SK-N-SH (cell line): ENCODE results near the gene IL17A.

ENCODE experiments used
- ELF1 ChIP-seq: IDR thresholded peaks from 2 replicates; pipeline ENCODE4 v1.4.0; 2012
- FOXM1 ChIP-seq: IDR thresholded peaks from 2 replicates; pipeline ENCODE4 v1.4.0; 2012; ENCODE audit warnings: low read depth, mild to moderate bottlenecking
- MXI1 ChIP-seq: IDR thresholded peaks from 2 replicates; pipeline ENCODE4 v1.6.1; 2012; ENCODE audit warnings: mild to moderate bottlenecking, low read depth, low read length, improper control_type of control experiment
- POLR2AphosphoS5 ChIP-seq: IDR thresholded peaks from 2 replicates; pipeline ENCODE4 v1.6.1; 2012; ENCODE audit warnings: low read depth, low read length
- TF ChIP-seq, protein P1 (sequence below): IDR thresholded peaks from 2 replicates; pipeline ENCODE4 v1.6.1; 2012; ENCODE audit warnings: mild to moderate bottlenecking, low read depth, low read length, moderate library complexity
- TF ChIP-seq, protein P2 (sequence below): fragments of 200-600 bp; sonication (generic); IDR thresholded peaks from 2 replicates; pipeline ENCODE4 v1.6.1; 2017; ENCODE audit warnings: antibody characterized with exemption, mild to moderate bottlenecking, moderate library complexity
- TF ChIP-seq, protein P3 (sequence below): IDR thresholded peaks from 2 replicates; pipeline ENCODE4 v1.4.0; 2012; ENCODE audit warnings: low read depth

DNA sequence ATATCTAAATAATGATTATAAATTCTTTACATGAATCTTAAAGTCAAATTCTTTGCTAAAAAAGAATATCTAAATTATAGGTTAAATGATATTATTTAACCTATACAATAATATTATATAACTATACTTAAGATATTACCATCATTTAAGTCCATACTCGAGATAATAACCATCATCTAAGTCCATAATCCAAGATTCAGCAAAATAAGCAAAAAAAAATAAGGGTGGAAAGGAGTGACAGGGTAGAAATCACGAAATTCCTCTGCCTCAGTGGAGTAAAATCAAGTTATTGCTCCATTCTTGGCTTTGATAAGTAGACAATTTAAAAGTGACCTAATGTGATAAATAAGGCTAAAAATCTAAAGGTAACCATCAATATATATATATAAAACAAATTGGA, 9.7 kb downstream of the IL17A start:
- TF ChIP-seq POLR2AphosphoS5 (no peak), FOXM1 (no peak), MXI1 (no peak), ELF1 (no peak)
- TF ChIP-seq, protein P1, sequence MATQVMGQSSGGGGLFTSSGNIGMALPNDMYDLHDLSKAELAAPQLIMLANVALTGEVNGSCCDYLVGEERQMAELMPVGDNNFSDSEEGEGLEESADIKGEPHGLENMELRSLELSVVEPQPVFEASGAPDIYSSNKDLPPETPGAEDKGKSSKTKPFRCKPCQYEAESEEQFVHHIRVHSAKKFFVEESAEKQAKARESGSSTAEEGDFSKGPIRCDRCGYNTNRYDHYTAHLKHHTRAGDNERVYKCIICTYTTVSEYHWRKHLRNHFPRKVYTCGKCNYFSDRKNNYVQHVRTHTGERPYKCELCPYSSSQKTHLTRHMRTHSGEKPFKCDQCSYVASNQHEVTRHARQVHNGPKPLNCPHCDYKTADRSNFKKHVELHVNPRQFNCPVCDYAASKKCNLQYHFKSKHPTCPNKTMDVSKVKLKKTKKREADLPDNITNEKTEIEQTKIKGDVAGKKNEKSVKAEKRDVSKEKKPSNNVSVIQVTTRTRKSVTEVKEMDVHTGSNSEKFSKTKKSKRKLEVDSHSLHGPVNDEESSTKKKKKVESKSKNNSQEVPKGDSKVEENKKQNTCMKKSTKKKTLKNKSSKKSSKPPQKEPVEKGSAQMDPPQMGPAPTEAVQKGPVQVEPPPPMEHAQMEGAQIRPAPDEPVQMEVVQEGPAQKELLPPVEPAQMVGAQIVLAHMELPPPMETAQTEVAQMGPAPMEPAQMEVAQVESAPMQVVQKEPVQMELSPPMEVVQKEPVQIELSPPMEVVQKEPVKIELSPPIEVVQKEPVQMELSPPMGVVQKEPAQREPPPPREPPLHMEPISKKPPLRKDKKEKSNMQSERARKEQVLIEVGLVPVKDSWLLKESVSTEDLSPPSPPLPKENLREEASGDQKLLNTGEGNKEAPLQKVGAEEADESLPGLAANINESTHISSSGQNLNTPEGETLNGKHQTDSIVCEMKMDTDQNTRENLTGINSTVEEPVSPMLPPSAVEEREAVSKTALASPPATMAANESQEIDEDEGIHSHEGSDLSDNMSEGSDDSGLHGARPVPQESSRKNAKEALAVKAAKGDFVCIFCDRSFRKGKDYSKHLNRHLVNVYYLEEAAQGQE = no peak
- TF ChIP-seq, protein P2, sequence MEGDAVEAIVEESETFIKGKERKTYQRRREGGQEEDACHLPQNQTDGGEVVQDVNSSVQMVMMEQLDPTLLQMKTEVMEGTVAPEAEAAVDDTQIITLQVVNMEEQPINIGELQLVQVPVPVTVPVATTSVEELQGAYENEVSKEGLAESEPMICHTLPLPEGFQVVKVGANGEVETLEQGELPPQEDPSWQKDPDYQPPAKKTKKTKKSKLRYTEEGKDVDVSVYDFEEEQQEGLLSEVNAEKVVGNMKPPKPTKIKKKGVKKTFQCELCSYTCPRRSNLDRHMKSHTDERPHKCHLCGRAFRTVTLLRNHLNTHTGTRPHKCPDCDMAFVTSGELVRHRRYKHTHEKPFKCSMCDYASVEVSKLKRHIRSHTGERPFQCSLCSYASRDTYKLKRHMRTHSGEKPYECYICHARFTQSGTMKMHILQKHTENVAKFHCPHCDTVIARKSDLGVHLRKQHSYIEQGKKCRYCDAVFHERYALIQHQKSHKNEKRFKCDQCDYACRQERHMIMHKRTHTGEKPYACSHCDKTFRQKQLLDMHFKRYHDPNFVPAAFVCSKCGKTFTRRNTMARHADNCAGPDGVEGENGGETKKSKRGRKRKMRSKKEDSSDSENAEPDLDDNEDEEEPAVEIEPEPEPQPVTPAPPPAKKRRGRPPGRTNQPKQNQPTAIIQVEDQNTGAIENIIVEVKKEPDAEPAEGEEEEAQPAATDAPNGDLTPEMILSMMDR = no peak
- TF ChIP-seq, protein P3, sequence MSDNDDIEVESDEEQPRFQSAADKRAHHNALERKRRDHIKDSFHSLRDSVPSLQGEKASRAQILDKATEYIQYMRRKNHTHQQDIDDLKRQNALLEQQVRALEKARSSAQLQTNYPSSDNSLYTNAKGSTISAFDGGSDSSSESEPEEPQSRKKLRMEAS = no peak
